CD1c-positive myeloid dendritic cell (primary cell): ENCODE measurements around the gene PKHD1.

Source experiments
- DNase-seq: peaks from one replicate; pipeline ENCODE4 v3.0.0-alpha.2; 2016; ENCODE audit errors: extremely low spot score

PKHD1 gene

GRCh38 chr6:51800603-51801002, 286.8 kb downstream of the PKHD1 start:
- no peak for DNase-seq

DNA sequence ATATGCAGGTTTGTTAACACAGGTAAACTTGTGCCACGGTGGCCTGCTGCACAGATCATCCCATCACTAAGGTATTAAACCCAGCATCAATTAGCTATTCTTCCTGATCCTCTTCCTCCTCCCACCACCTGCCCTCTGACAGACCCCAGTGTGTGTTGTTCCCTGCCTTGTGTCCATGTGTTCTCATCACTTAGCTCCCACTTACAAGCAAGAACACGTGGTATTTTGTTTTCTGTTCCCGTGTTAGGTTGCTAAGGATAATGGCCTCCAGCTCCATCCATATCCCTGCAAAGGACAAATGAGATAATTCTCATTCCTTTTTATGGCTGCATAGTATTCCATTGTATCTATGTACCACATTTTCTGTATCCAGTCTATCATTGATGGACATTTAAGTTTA, 294.0 kb downstream of the PKHD1 start:
- no peak for DNase-seq

DNA sequence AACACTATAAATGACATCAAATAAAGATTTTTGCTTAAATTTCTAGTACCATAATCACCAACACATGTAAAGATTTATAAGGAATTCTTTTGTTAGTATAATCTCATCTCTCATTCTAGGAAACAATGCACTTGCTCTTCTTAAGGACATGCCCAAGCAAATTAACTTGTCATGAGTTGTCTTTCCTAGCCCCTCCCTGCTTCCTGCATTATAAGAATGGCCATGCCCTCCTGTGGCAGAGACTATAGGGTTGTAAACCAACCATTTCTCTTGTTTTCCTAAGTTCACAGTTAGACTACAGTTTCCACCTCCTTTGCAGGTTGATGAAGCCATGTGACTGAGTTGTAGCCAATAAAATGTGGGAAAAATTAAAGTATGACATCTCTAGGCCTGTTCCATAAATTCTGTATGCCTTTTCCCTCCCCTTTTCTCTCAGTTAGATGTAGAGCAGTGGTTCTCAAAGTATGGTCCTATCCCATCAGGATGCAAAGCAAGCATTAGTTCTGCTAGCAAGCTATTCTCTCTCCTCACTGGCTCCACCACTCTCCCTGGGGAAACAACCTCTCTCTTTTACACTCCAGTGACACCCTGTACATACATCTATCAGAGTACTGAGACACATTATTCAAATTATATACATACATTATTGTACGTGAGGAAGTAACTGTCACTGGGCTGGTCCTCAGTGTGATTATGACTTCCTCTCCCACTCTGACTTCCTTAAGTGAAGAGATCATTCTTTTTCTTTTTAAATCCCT, 295.0 kb downstream of the PKHD1 start:
- no peak for DNase-seq

- DNase-seq, result no peak
Measured at GRCh38 chr6:51790946-51791345, 296.5 kb downstream of the PKHD1 start.

DNA sequence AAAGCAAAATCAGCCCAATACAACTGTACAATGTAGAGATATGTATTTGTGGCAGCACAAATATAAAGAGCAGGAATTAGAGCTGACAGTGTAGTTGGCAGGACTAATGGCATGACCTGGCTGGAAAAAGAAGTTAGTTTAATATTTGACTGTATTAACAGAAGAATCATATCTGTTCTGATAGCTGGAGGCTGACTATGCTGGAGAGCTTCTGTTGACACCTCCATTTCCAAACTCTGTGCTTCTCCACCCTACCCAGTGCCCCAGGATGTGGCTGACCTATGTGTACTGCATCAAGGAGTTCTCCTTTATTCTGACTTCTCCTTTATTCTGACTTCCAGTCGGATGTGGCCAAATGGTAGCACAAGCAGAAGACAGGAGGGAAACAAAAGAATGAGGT, 299.3 kb downstream of the PKHD1 start:
- DNase-seq, result no peak

DNA sequence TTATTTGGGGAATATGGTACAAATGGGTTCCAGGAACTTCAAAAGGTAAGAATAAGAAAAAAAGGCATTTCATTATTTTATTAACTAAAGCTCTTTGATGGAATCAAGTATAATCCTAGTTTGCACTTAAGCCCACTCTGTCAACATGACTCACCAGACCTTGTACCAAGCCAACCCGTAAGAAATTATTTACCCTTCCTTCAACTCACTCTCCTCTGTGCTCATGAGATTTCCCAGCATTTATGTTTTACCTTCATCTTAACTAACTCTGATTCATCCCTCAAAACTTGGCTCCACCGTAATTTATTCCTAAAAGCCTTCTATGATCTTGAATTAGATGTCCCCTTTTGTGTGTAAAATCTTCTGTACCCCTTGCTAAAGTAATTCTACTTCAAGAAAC, 308.7 kb downstream of the PKHD1 start:
- DNase-seq, result no peak

DNA sequence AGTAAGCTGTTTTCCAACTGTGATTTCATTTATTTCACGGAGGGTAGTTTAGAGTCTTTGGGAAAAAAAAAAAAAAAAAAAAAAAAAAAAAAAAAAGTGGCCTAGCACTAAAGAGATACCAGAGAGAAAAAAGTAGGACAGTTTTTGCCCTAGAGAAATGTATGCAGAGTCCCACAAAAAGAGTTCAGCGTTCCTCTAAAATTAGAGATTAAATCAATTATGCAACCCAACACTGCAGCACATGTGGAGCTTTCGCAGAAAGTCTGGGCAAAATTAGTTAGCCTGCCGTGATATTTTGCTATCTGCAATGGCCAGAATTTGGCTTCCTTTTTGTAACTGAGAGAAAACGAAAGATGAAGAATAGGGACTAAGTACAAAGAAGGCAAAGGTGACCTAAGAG, 309.8 kb downstream of the PKHD1 start:
- no peak for DNase-seq

DNA sequence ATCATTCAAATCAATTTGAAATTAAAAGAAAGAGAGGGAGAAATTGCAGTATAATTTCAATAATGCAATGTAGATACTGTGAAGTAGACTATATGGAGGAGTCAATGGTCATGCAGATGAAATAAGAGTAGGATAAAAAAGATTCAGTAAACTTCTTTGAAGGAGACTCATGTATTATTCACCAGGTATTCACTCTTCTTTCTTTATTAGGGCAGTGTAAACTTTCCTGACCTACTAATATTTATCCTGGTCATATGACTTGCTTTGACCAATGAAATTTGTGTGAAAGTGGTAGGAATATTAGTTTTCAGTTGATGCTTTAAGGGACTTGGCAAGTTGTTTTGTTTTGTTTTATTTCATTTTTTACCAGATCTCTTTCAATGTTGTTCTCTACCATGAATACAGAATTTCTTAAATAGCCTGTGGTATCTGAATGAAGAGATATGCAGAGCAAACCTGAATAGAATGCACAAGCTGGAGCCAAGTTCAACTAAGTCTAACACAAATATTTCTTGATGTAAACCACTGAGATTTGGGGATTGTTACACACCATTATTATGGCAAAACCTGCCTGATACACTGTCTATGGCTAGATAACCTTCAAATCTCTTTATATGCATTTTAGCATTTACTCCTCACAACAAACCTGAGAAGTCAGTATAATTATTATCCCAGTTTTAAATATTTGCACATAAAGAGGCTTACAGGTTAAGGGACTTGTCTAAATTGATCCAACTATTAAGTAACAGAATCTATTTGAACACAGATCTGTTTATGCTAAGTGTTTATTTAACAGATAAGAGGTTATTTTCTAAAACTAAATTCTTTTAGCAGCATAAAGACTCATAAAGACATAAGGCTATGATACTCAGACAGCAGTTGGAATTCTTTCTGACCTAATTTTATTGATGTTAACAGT, 311.2 kb downstream of the PKHD1 start:
- DNase-seq, result no peak

DNA sequence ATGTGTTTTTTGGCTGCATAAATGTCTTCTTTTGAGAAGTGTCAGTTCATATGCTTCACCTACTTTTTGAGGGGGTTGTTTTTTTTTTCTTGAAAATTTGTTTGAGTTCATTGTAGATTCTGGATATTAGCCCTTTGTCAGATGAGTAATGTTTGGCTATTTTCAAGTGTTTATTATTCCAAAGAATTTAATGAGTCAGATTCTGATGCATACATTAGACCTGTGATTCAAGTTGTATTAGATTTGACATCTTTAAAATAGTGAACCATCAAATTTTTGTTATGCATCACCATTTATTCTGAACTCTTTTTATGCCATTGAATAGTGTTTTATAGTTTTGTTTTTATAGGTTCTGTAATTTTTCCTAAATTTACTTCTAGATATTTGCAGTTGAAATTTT, 319.3 kb downstream of the PKHD1 start:
- DNase-seq, result no peak

- DNase-seq, result no peak
Measured at GRCh38 chr6:51765230-51765629, 322.2 kb downstream of the PKHD1 start.

DNA sequence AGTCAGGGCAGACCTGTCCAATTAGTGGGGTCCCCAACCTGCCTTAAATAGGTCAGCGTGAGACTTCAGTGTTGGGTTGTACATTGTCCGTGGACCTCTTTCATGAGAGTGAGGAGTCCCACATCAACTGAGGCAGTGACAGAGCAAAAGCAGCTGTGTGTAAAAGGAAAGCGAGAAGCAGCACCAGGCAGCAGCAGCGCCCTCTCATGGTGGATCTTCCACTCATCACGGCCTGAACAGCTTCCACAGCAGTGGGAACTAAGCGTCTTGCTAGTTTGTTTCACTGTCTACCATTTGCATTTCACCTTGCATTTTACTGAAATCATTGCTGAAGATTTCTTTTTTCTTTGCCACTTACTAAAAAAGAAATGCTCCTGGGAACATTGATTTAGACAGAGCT, 333.8 kb downstream of the PKHD1 start:
- peak; percentile 6 for DNase-seq

GRCh38 chr6:51743999-51744398, 343.4 kb downstream of the PKHD1 start:
- DNase-seq, result no peak

- no peak for DNase-seq
Measured at GRCh38 chr6:51740658-51741057, 346.8 kb downstream of the PKHD1 start.

- no peak for DNase-seq
Measured at GRCh38 chr6:51738614-51739013, 348.8 kb downstream of the PKHD1 start.

GRCh38 chr6:51737580-51738360, 349.6 kb downstream of the PKHD1 start:
- DNase-seq, result no peak

DNA sequence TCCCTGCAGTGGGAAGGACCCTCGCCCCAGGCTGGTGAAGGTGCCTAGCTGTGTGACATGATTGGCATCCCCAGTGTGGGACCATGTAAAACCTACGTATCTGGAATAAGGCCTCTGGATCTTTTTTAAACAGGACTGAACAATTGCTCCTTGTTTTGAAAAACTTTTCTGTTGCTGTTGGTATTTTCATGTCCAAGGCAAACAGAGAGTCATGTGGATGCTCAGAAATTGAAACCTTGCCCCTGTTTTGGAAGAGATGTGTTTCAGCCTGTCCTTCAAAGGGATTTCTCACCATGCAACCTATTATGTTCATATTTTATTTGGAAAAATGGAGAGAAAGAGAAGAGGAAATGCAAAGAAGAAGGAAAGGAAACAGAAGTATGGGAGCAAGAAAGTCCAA, 362.3 kb downstream of the PKHD1 start:
- no peak for DNase-seq

DNA sequence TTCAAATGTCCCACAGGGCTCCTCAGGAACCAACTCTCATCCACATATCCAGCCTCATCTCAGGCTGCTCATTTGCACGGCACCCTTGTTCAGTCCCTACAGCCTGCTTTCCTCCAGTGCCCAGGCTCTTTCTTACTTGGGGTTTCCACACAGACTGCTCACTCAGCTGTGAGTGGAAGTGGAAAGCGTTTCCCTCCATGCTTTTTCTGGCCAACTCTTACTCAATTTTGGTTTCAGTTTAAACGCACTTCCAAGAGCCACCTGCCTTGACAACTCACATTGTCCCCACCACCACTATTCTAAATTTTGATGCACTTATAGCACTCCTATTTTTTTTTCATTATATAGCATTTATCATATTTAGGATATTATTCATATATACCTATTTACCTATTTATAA, 367.1 kb downstream of the PKHD1 start:
- DNase-seq, result no peak

- no peak for DNase-seq
Measured at GRCh38 chr6:51719297-51719696, 368.1 kb downstream of the PKHD1 start.

DNA sequence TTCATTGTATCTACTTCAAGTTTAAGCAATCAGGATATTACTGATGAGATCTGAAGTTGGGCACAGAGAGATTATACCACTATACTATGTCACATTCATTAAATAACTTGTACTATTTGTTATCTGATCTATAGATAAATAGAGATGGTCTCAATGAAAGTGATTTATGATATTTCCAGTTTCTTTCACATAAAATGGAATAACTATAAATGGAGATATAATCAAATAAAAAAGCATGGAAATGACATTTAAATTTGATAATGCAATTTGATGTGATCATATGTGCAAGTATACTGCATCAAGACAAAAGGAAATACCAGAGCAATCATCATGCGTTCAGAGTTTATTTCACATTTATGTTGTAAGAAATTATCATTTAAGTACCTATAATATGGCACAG, 368.9 kb downstream of the PKHD1 start:
- no peak for DNase-seq

GRCh38 chr6:51717477-51717876, 369.9 kb downstream of the PKHD1 start:
- no peak for DNase-seq

DNA sequence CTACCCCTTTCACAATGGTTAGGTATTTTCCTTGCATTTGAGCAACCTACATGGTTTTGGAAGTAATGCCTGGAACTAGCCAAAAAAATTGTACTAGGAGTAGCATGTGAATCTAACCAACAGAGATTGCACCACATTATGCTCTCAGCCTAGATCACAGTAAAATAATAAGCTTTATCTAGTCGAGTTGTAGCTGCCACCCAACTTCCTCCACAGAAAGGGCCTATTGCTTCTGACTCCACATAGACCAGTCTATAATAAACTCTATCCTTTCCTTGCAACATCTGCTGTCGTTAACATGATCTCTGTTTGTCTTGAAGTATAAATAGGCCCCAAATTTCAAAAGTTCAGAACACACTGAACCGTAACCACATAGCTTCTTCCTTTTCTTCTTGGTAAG, 375.5 kb downstream of the PKHD1 start:
- no peak for DNase-seq

DNA sequence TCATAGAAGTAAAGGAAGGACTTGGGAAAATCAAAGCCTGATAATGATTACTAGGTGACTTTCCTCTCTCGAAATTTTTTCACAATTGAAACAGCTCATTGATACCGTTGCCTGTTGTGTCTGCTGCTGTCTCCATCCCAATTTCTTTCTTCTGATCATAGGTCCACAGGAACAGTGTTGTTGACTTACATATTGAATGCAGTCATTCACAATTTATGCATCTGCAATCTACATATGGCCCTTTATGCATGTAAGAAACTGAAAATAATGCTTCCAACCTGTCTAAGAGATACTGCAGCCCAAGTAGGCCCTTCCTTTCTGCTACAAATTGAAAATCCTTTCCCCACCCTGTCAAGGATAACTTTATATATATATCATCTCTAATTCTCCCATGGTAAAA, 381.3 kb downstream of the PKHD1 start:
- no peak for DNase-seq
